K562 (cell line): Measurements from ENCODE around the gene SLC25A45. TPM values are rescaled to one million over a fixed set of nuclear protein-coding genes. Genes with fewer than 3 reads are reported as not detected.

Experiments
- ATAC-seq: fragments of 200-7000 bp; cut with Tn5 transposase; 3 replicates; pipeline ENCODE4 v1.9.1; 2020; ENCODE audit warnings: moderate library complexity
- BruUV-seq: library from RNA; stranded (reverse); fragments of 400-500 nt; replicated peaks from 2 replicates; lab custom pipeline; 2021; lab: Mats Ljungman, UMichigan
- CTCF ChIA-PET: fragments of 300-600 bp; formaldehyde crosslinking; extraction: SDS; loops from one replicate; lab custom pipeline; 2021; ENCODE audit warnings: low intra/inter-chr PET ratio; lab: Yijun Ruan, JAX
- POLR2A ChIA-PET: fragments of 300-600, 350-650 bp; sonication (Branson Sonifier 250); formaldehyde crosslinking; extraction: SDS; loops from one replicate; lab custom pipeline; 2021; ENCODE audit warnings: antibody characterized with exemption, inconsistent platforms; lab: Yijun Ruan, JAX
- DNase-seq, 4 experiments: peaks; one replicate each; pipeline versions ENCODE4 v3.0.0 to v3.0.0-alpha.2; 2011 to 2018; ENCODE audit warnings: low spot score in 3 of 4, mixed read lengths in 3 of 4; ENCODE audit errors: extremely low read depth in 1 of 4
- FAIRE-seq: peaks from 2 replicates; lab custom pipeline; 2011; peaks lifted over from hg19 to GRCh38; lab: Jason Lieb, UNC
- H2AFZ ChIP-seq: 2 replicates; pipeline ENCODE4 v1.6.0; 2011; ENCODE audit warnings: low read depth, low read length, control low read depth, inconsistent platforms
- H3K27ac ChIP-seq: fragments of 200-600 bp; 3 replicates; pipeline ENCODE4 v1.8.0; 2011; ENCODE audit warnings: low read depth, mild to moderate bottlenecking, control low read depth, inconsistent platforms, low read length, moderate library complexity, mixed read lengths; ENCODE audit errors: extremely low read depth
- H3K27me3 ChIP-seq, 2 experiments: fragments of 300-600 bp in 1 of 2; 2 replicates in 1 of 2; 3 replicates in 1 of 2; pipeline versions ENCODE4 v1.6.0 to v1.8.0; 2011; ENCODE audit warnings: inconsistent platforms in 2 of 2, low read length in 2 of 2, mild to moderate bottlenecking in 1 of 2, mixed read lengths in 1 of 2, moderate library complexity in 1 of 2; ENCODE audit not compliant: control insufficient read depth in 2 of 2, insufficient read depth in 2 of 2
- H3K36me3 ChIP-seq: fragments of 300-600 bp; 3 replicates; pipeline ENCODE4 v1.8.0; 2011; ENCODE audit warnings: mild to moderate bottlenecking, low read length, inconsistent platforms; ENCODE audit not compliant: control insufficient read depth, insufficient read depth
- H3K4me1 ChIP-seq, 2 experiments: fragments of 200-600 bp in 1 of 2; replicated peaks in 1 of 2; 2 replicates in 1 of 2; 3 replicates in 1 of 2; pipeline versions ENCODE4 v1.5.1 to v1.8.0; 2011; ENCODE audit warnings: inconsistent platforms in 2 of 2, low read length in 2 of 2, mild to moderate bottlenecking in 1 of 2, mixed read lengths in 1 of 2, moderate library complexity in 1 of 2; ENCODE audit not compliant: control insufficient read depth in 2 of 2, insufficient read depth in 2 of 2
- H3K4me2 ChIP-seq: 2 replicates; pipeline ENCODE4 v1.6.1; 2011; ENCODE audit warnings: low read length, control low read depth, inconsistent platforms, mixed read lengths; ENCODE audit not compliant: insufficient read depth
- H3K4me3 ChIP-seq: fragments of 200-600 bp; sonication (generic), shearing (Covaris generic); 2 replicates; pipeline ENCODE4 v1.5.1; 2016; ENCODE audit warnings: control low read depth, inconsistent platforms
- H3K79me2 ChIP-seq: fragments of 200-600 bp; 3 replicates; pipeline ENCODE4 v1.8.0; 2011; ENCODE audit warnings: low read length, inconsistent platforms; ENCODE audit not compliant: control insufficient read depth, insufficient read depth
- H3K9ac ChIP-seq, 2 experiments: 2 replicates each; pipeline versions ENCODE4 v1.6.0 to v1.6.1; 2011; ENCODE audit warnings: low read depth in 2 of 2, low read length in 2 of 2, control low read depth in 1 of 2, inconsistent platforms in 1 of 2, mild to moderate bottlenecking in 1 of 2, mixed read lengths in 1 of 2; ENCODE audit not compliant: insufficient read depth in 1 of 2
- H3K9me1 ChIP-seq: one replicate; pipeline ENCODE4 v1.6.0; 2011; ENCODE audit warnings: inconsistent platforms, mild to moderate bottlenecking, low read length, moderate library complexity; ENCODE audit not compliant: control insufficient read depth, insufficient read depth
- H3K9me3 ChIP-seq: replicated peaks from 2 replicates; pipeline ENCODE4 v1.5.1; 2011; ENCODE audit warnings: low read depth, low read length, inconsistent platforms; ENCODE audit not compliant: control insufficient read depth, insufficient read depth
- H4K20me1 ChIP-seq: replicated peaks from 2 replicates; pipeline ENCODE4 v1.6.1; 2011; ENCODE audit warnings: low read length, inconsistent platforms, mixed read lengths; ENCODE audit not compliant: control insufficient read depth, insufficient read depth
- E2F1 ChIP-seq: sonication (generic); formaldehyde crosslinking; IDR thresholded peaks from 2 replicates; pipeline ENCODE4 v1.8.1; 2023; ENCODE audit warnings: mild to moderate bottlenecking, missing genetic modification reagents, moderate library complexity
- ELF4 ChIP-seq: fragments of 450-650 bp; formaldehyde crosslinking; IDR thresholded peaks from 2 replicates; pipeline ENCODE4 v1.4.0; 2022; ENCODE audit warnings: missing genetic modification characterization
- FOXK2 ChIP-seq, 2 experiments: fragments of 450-650 bp; IDR thresholded peaks in 1 of 2; conservative IDR thresholded peaks in 1 of 2; 2 replicates each; pipeline ENCODE4 v1.6.1; 2016; ENCODE audit warnings: low read depth in 2 of 2, mild to moderate bottlenecking in 1 of 2
- HNRNPK ChIP-seq: fragments of 200-400 bp; formaldehyde crosslinking; IDR thresholded peaks from one replicate; pipeline ENCODE4 v1.6.1; 2018; ENCODE audit warnings: mild to moderate bottlenecking, low read depth, low read length; ENCODE audit not compliant: poor library complexity, severe bottlenecking
- MTA3 ChIP-seq: fragments of 450-650 bp; formaldehyde crosslinking; IDR thresholded peaks from 2 replicates; pipeline ENCODE4 v1.6.1; 2017; ENCODE audit warnings: mild to moderate bottlenecking, borderline replicate concordance
- STAT6 ChIP-seq: sonication (generic); formaldehyde crosslinking; IDR thresholded peaks from 2 replicates; pipeline ENCODE4 v1.8.1; 2023; ENCODE audit warnings: mild to moderate bottlenecking, missing genetic modification reagents
- TARDBP ChIP-seq: fragments of 450-650 bp; IDR thresholded peaks from 2 replicates; pipeline ENCODE4 v1.6.1; 2016
- ZBTB5 ChIP-seq: fragments of 450-650 bp; IDR thresholded peaks from 2 replicates; pipeline ENCODE4 v1.6.1; 2017; ENCODE audit warnings: antibody characterized with exemption
- ZC3H4 ChIP-seq: sonication (generic); formaldehyde crosslinking; IDR thresholded peaks from 2 replicates; pipeline ENCODE4 v1.9.0; 2021; ENCODE audit warnings: missing genetic modification reagents, borderline replicate concordance
- ZNF133 ChIP-seq: fragments of 250-450 bp; sonication (Bioruptor Pico); IDR thresholded peaks from 2 replicates; pipeline ENCODE4 v1.4.0; 2020; ENCODE audit warnings: mild to moderate bottlenecking
- ZNF184 ChIP-seq: sonication (generic); formaldehyde crosslinking; IDR thresholded peaks from 2 replicates; pipeline ENCODE4 v1.5.0; 2020; ENCODE audit warnings: missing genetic modification reagents
- WGBS: fragments of 100-300 bp; shearing (Covaris generic); methylation state at CpG from one replicate; pipeline ENCODE4 v1.1.6; 2016; ENCODE audit warnings: low coverage, mixed read lengths; ENCODE audit not compliant: insufficient coverage; ENCODE audit errors: missing lambda C conversion rate; 5-methylcytosine and 5-hydroxymethylcytosine counted together
- in situ Hi-C: fragments of 300-500 bp; cut with MboI; formaldehyde crosslinking; loops from 4 replicates; pipeline ENCODE4 v1.15.0; 2018; ENCODE audit warnings: inconsistent platforms, mixed read lengths
- intact Hi-C: fragments of 100-400 bp; cut with micrococcal nuclease; formaldehyde crosslinking; loops from 2 replicates; pipeline ENCODE4 v1.14.2; 2022
- polyA plus RNA-seq, 8 experiments: library from polyadenylated mRNA; depleted of rRNA in 4 of 8; stranded (reverse) in 5 of 8; unstranded in 3 of 8; fragments of >200 nt; fragmentation: Nextera tagmentation in 2 of 8; fragmentation: Illumina TruSeq in 1 of 8; extraction: Ambion mirVana in 2 of 8; extraction: Trizol in 1 of 8; gene quantifications; 2 replicates each; pipeline versions ENCODE4 v1.2.1 to v1.2.3, GENCODE V29; 2011 to 2014; ENCODE audit warnings: inconsistent platforms in 1 of 8, missing spikeins in 1 of 8
- total RNA-seq, 7 experiments: library from RNA; depleted of rRNA in 6 of 7; stranded (reverse); fragments of >200 nt in 6 of 7; fragmentation: Illumina TruSeq in 2 of 7; extraction: Trizol in 2 of 7; gene quantifications; 2 replicates each; pipeline versions ENCODE4 v1.2.1 to v1.2.3, GENCODE V29; 2011 to 2021; ENCODE audit warnings: low replicate concordance in 1 of 7
- TF ChIP-seq, protein P1 (sequence below): fragments of 150-350 bp; conservative IDR thresholded peaks from 2 replicates; pipeline ENCODE4 v1.6.1; 2014; ENCODE audit warnings: low read length

SLC25A45 gene
- total and polyA plus RNA-seq, 9 of the 15 experiments (the other 6 are each of a cell fraction or from before 2014, with no cell fraction given), result 0.15 to 2.3 (median 0.68) TPM

- H3K9me1 ChIP-seq, result no peaks in the 10 kb centered on the region
- TF ChIP-seq ZNF133 (CRISPR knock-in tag) (no peak), FOXK2 (conservative IDR thresholded peaks at IDR 0.05 in 1 of 2, IDR thresholded peaks at IDR 0.05 in 1 of 2; ENCODE audit: low read depth in 2 of 2) (no peak), ELF4 (no peak), ZC3H4 (CRISPR knock-in tag) (no peak), HNRNPK (no peak), E2F1 (CRISPR knock-in tag) (no peak), ZNF184 (CRISPR knock-in tag) (no peak), TARDBP (no peak), MTA3 (no peak), ZBTB5 (no peak), STAT6 (no peak)
- TF ChIP-seq, protein P1, sequence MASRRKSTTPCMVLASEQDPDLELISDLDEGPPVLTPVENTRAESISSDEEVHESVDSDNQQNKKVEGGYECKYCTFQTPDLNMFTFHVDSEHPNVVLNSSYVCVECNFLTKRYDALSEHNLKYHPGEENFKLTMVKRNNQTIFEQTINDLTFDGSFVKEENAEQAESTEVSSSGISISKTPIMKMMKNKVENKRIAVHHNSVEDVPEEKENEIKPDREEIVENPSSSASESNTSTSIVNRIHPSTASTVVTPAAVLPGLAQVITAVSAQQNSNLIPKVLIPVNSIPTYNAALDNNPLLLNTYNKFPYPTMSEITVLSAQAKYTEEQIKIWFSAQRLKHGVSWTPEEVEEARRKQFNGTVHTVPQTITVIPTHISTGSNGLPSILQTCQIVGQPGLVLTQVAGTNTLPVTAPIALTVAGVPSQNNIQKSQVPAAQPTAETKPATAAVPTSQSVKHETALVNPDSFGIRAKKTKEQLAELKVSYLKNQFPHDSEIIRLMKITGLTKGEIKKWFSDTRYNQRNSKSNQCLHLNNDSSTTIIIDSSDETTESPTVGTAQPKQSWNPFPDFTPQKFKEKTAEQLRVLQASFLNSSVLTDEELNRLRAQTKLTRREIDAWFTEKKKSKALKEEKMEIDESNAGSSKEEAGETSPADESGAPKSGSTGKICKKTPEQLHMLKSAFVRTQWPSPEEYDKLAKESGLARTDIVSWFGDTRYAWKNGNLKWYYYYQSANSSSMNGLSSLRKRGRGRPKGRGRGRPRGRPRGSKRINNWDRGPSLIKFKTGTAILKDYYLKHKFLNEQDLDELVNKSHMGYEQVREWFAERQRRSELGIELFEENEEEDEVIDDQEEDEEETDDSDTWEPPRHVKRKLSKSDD, result no peak
- TF ChIP-seq, all 486 proteins: peak for 0
- Histone ChIP-seq H3K79me2 (peaks cover 17% of the 10 kb centered on the region), H3K36me3 (peaks cover 46% of the 10 kb centered on the region; the same call in 2 of the 3 replicates), H4K20me1 (no peaks in the 10 kb centered on the region), H3K27me3 (no peaks in the 10 kb centered on the region), H3K27ac (no peak overlapping the region), H3K4me1 (peaks cover 18 to 36% of the 10 kb centered on the region in 2 experiments), H3K4me2 (no peak overlapping the region), H2AFZ (no peak overlapping the region), H3K9me3 (no peaks in the 10 kb centered on the region), H3K4me3 (no peak overlapping the region), H3K9ac (peak overlapping the region in 1 of 2 experiments; percentile 61; a peak in 2 of 4 replicates)
- no peak for DNase-seq
- intact Hi-C loops, result no loop called here
- POLR2A ChIA-PET, result interaction anchor here (0.6 to 17.3 kb wide), 11 partner anchors 9 to 94 kb away, joined by 3 to 704 read pairs (median 8); partner anchors contain the start of genes MALAT1 and NEAT1
- TSS peak; percentile 32 for BruUV-seq
- FAIRE-seq, result no peak
- 87% methylated on average over 21 of the region's 24 CpGs for WGBS
- in situ Hi-C loops, result no loop called here
- CTCF ChIA-PET, result interaction anchor here (0.5 kb wide), 1 partner anchor 50 kb away, joined by 3 read pairs; no protein-coding TSS in a partner anchor
- ATAC-seq, result no peak
Observed at GRCh38 chr11:65412271-65413076, 30.0 kb upstream of the SLC25A45 start.
